Measurements from ENCODE around the gene CDK5RAP3.

Gene CDK5RAP3

GRCh38 chr17:48025904-48026501 is 55.1 kb downstream of the CDK5RAP3 start:
- no peak for DNase-seq

GRCh38 chr17:48026502-48027321 is 55.8 kb downstream of the CDK5RAP3 start:
- DNase-seq: peak; percentile 62

GRCh38 chr17:48027322-48027981 is 56.5 kb downstream of the CDK5RAP3 start:
- DNase-seq: no peak

GRCh38 chr17:48028736-48029135 is 57.8 kb downstream of the CDK5RAP3 start:
- no peak for DNase-seq

- no peak for DNase-seq
Observed at GRCh38 chr17:48030531-48030930, 59.6 kb downstream of the CDK5RAP3 start.
